Hepatocyte (in vitro differentiated cells): ENCODE results near the gene RNF121. TPM values are rescaled to one million over a fixed set of nuclear protein-coding genes. Genes with fewer than 3 reads are reported as not detected.

Experiments
- DNase-seq: peaks from one replicate; pipeline ENCODE4 v3.0.0-alpha.2; 2016; ENCODE audit warnings: low spot score
- H2AFZ ChIP-seq: fragments of 200-600 bp; sonication (generic); 2 replicates; pipeline ENCODE4 v1.6.0; 2016; ENCODE audit warnings: antibody characterized with exemption, mild to moderate bottlenecking
- H3K27ac ChIP-seq: fragments of 200-600 bp; sonication (generic); 2 replicates; pipeline ENCODE4 v1.5.1; 2016; ENCODE audit warnings: mild to moderate bottlenecking
- H3K27me3 ChIP-seq: fragments of 200-600 bp; sonication (generic); 2 replicates; pipeline ENCODE4 v1.6.1; 2016
- H3K36me3 ChIP-seq: fragments of 200-600 bp; sonication (generic); replicated peaks from 2 replicates; pipeline ENCODE4 v1.5.1; 2016; ENCODE audit warnings: low read depth; ENCODE audit not compliant: insufficient read depth
- H3K4me1 ChIP-seq: fragments of 200-600 bp; sonication (generic); 2 replicates; pipeline ENCODE4 v1.5.1; 2016; ENCODE audit warnings: mild to moderate bottlenecking, moderate library complexity; ENCODE audit not compliant: insufficient read depth
- H3K4me2 ChIP-seq: fragments of 200-600 bp; sonication (generic); 2 replicates; pipeline ENCODE4 v1.6.0; 2016
- H3K4me3 ChIP-seq: fragments of 200-600 bp; sonication (generic); 2 replicates; pipeline ENCODE4 v1.5.1; 2016; ENCODE audit warnings: mild to moderate bottlenecking
- H3K79me2 ChIP-seq: fragments of 200-600 bp; sonication (generic); 2 replicates; pipeline ENCODE4 v1.6.0; 2017; ENCODE audit warnings: mild to moderate bottlenecking
- H3K9me2 ChIP-seq: fragments of 200-600 bp; sonication (generic); replicated peaks from 2 replicates; pipeline ENCODE4 v1.6.0; 2017; ENCODE audit warnings: mild to moderate bottlenecking; ENCODE audit not compliant: insufficient read depth
- H3K9me3 ChIP-seq: fragments of 200-600 bp; sonication (generic); 2 replicates; pipeline ENCODE4 v1.5.1; 2016; ENCODE audit warnings: low read depth, mild to moderate bottlenecking
- H4K20me1 ChIP-seq: fragments of 200-600 bp; sonication (generic); 2 replicates; pipeline ENCODE4 v1.6.0; 2016; ENCODE audit warnings: mild to moderate bottlenecking; ENCODE audit not compliant: insufficient read depth, poor library complexity, severe bottlenecking
- CTCF ChIP-seq: fragments of 200-600 bp; sonication (generic); IDR thresholded peaks from 2 replicates; pipeline ENCODE4 v1.5.1; 2016; ENCODE audit warnings: antibody characterized with exemption, mild to moderate bottlenecking; ENCODE audit not compliant: poor library complexity
- EZH2 ChIP-seq: fragments of 200-600 bp; sonication (generic); IDR thresholded peaks from 2 replicates; pipeline ENCODE4 v1.6.1; 2016; ENCODE audit warnings: antibody characterized with exemption, mild to moderate bottlenecking, borderline replicate concordance
- EZH2phosphoT487 ChIP-seq: fragments of 200-600 bp; sonication (generic); IDR thresholded peaks from one replicate; pipeline ENCODE4 v1.6.1; 2018; ENCODE audit warnings: antibody characterized with exemption, mild to moderate bottlenecking, low read depth, moderate library complexity; ENCODE audit not compliant: unreplicated experiment, severe bottlenecking
- WGBS: methylation state at CpG from one replicate; pipeline ENCODE4 v1.1.6; 2016; ENCODE audit warnings: low lambda C conversion rate; ENCODE audit errors: missing lambda C conversion rate; 5-methylcytosine and 5-hydroxymethylcytosine counted together
- polyA plus RNA-seq: library from polyadenylated mRNA; unstranded; fragments of >200 nt; fragmentation: Nextera tagmentation; extraction: Ambion mirVana; gene quantifications from 2 replicates; pipeline ENCODE4 v1.2.1, GENCODE V29; 2016
- total RNA-seq: library from RNA; depleted of rRNA; stranded (reverse); fragments of >200 nt; gene quantifications from 2 replicates; pipeline ENCODE4 v1.2.3, GENCODE V29; 2014

RNF121 gene
- total and polyA plus RNA-seq, 2 experiments from 2014 or later = 26.5 to 29.4 TPM

GRCh38 chr11:71934213-71934612 lies 5.4 kb downstream of the RNF121 start:
- WGBS = 78% methylated on average over 2 of the region's 2 CpGs
- H3K4me3 ChIP-seq = no peak overlapping the region
- DNase-seq = no peak
- no peaks in the 10 kb centered on the region for H3K9me2 ChIP-seq
- peaks cover 98% of the 10 kb centered on the region for H3K79me2 ChIP-seq
- H3K4me2 ChIP-seq = no peak overlapping the region
- H2AFZ ChIP-seq = no peak overlapping the region
- no peaks in the 10 kb centered on the region for H3K36me3 ChIP-seq
- no peaks in the 10 kb centered on the region for H3K9me3 ChIP-seq
- peaks cover 13% of the 10 kb centered on the region for H4K20me1 ChIP-seq
- TF ChIP-seq CTCF (no peak), EZH2 (no peak), EZH2phosphoT487 (no peak)
- H3K4me1 ChIP-seq = peaks cover 9% of the 10 kb centered on the region
- H3K27ac ChIP-seq = no peak overlapping the region
- H3K27me3 ChIP-seq = no peaks in the 10 kb centered on the region

GRCh38 chr11:71935338-71935925 lies 6.6 kb downstream of the RNF121 start:
- DNase-seq = no peak
- Histone ChIP-seq H3K79me2 (peaks cover 98% of the 10 kb centered on the region), H3K4me1 (peaks cover 1% of the 10 kb centered on the region), H3K27ac (no peak overlapping the region), H3K4me2 (no peak overlapping the region), H2AFZ (no peak overlapping the region), H4K20me1 (peaks cover 24% of the 10 kb centered on the region), H3K4me3 (no peak overlapping the region), H3K9me2 (no peaks in the 10 kb centered on the region), H3K9me3 (no peaks in the 10 kb centered on the region), H3K36me3 (no peaks in the 10 kb centered on the region), H3K27me3 (no peaks in the 10 kb centered on the region)
- whole genome bisulfite sequencing = 93% methylated on average over 4 of the region's 4 CpGs
- TF ChIP-seq EZH2 (no peak), EZH2phosphoT487 (no peak), CTCF (no peak)

- Histone ChIP-seq H3K27ac (no peak overlapping the region), H3K36me3 (no peaks in the 10 kb centered on the region), H3K79me2 (peaks cover 98% of the 10 kb centered on the region), H3K27me3 (no peaks in the 10 kb centered on the region), H4K20me1 (peaks cover 22% of the 10 kb centered on the region), H3K9me3 (no peaks in the 10 kb centered on the region), H3K4me1 (no peaks in the 10 kb centered on the region), H3K4me2 (no peak overlapping the region), H3K4me3 (no peak overlapping the region), H3K9me2 (no peaks in the 10 kb centered on the region), H2AFZ (no peak overlapping the region)
- TF ChIP-seq EZH2 (no peak), EZH2phosphoT487 (no peak), CTCF (no peak)
- WGBS = 68% methylated on average over 5 of the region's 5 CpGs
- DNase-seq = no peak
These were observed 8.0 kb downstream of the RNF121 start for GRCh38 chr11:71936825-71937224.

GRCh38 chr11:71937826-71938225 lies 9.0 kb downstream of the RNF121 start:
- H3K79me2 ChIP-seq = peaks cover 98% of the 10 kb centered on the region
- peaks cover 24% of the 10 kb centered on the region for H4K20me1 ChIP-seq
- H2AFZ ChIP-seq = no peak overlapping the region
- H3K9me2 ChIP-seq = no peaks in the 10 kb centered on the region
- H3K27me3 ChIP-seq = no peaks in the 10 kb centered on the region
- H3K9me3 ChIP-seq = no peaks in the 10 kb centered on the region
- DNase-seq = no peak
- H3K4me2 ChIP-seq = no peak overlapping the region
- no peaks in the 10 kb centered on the region for H3K36me3 ChIP-seq
- no peaks in the 10 kb centered on the region for H3K4me1 ChIP-seq
- H3K27ac ChIP-seq = no peak overlapping the region
- H3K4me3 ChIP-seq = no peak overlapping the region
- TF ChIP-seq CTCF (no peak), EZH2 (no peak), EZH2phosphoT487 (no peak)
- 97% methylated on average over 1 of the region's 1 CpG for WGBS
